Left ventricle myocardium inferior (tissue), 1 donor: Measurements from ENCODE around the gene IKBKE. TPM values are rescaled to one million over a fixed set of nuclear protein-coding genes. Genes with fewer than 3 reads are reported as not detected.

Source experiments
- DNase-seq: peaks from one replicate; pipeline ENCODE4 v3.0.0-alpha.2; 2020
- H3K27ac ChIP-seq: fragments of 200-600 bp; replicated peaks from 2 replicates; pipeline ENCODE4 v1.8.0; 2021
- H3K27me3 ChIP-seq: fragments of 200-600 bp; 2 replicates; pipeline ENCODE4 v1.8.0; 2021; ENCODE audit warnings: low read depth
- H3K36me3 ChIP-seq: fragments of 200-600 bp; 2 replicates; pipeline ENCODE4 v1.8.0; 2021
- H3K4me1 ChIP-seq: fragments of 200-600 bp; 2 replicates; pipeline ENCODE4 v1.8.0; 2021
- H3K4me3 ChIP-seq: fragments of 200-600 bp; 2 replicates; pipeline ENCODE4 v1.8.0; 2021; ENCODE audit warnings: mild to moderate bottlenecking, moderate library complexity
- H3K9me3 ChIP-seq: fragments of 200-600 bp; replicated peaks from 2 replicates; pipeline ENCODE4 v1.8.0; 2021
- intact Hi-C: fragments of 100-400 bp; cut with micrococcal nuclease; formaldehyde crosslinking; loops from one replicate; pipeline ENCODE4 v1.11.0; 2022
- total RNA-seq: library from RNA; stranded (reverse); fragmentation: NEBNext Ultra II Directional; extraction: Animal tissue kit (Norgen Biotek cat#: 25700); gene quantifications from one replicate; pipeline ENCODE4 v1.2.1, GENCODE V29; 2021
- TF ChIP-seq, protein P1 (sequence below): fragments of 200-600 bp; IDR thresholded peaks from 2 replicates; pipeline ENCODE4 v1.8.0; 2021; ENCODE audit warnings: antibody characterized with exemption, mild to moderate bottlenecking, borderline replicate concordance
- donor health status: DM: no; HTN: yes; CAD: no; lungs with severe emphysema.

IKBKE gene
- total RNA-seq, 1 donor from 2014 or later, result 0.80 TPM

DNA sequence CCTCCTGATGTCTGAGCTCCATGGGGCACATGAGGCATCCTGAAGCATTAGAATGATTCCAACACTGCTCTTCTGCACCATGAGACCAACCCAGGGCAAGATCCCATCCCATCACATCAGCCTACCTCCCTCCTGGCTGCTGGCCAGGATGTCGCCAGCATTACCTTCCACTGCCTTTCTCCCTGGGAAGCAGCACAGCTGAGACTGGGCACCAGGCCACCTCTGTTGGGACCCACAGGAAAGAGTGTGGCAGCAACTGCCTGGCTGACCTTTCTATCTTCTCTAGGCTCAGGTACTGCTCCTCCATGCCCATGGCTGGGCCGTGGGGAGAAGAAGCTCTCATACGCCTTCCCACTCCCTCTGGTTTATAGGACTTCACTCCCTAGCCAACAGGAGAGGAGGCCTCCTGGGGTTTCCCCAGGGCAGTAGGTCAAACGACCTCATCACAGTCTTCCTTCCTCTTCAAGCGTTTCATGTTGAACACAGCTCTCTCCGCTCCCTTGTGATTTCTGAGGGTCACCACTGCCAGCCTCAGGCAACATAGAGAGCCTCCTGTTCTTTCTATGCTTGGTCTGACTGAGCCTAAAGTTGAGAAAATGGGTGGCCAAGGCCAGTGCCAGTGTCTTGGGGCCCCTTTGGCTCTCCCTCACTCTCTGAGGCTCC, 26.0 kb downstream of the IKBKE start:
- intact Hi-C loops, result no loop called here
- TF ChIP-seq, protein P1, sequence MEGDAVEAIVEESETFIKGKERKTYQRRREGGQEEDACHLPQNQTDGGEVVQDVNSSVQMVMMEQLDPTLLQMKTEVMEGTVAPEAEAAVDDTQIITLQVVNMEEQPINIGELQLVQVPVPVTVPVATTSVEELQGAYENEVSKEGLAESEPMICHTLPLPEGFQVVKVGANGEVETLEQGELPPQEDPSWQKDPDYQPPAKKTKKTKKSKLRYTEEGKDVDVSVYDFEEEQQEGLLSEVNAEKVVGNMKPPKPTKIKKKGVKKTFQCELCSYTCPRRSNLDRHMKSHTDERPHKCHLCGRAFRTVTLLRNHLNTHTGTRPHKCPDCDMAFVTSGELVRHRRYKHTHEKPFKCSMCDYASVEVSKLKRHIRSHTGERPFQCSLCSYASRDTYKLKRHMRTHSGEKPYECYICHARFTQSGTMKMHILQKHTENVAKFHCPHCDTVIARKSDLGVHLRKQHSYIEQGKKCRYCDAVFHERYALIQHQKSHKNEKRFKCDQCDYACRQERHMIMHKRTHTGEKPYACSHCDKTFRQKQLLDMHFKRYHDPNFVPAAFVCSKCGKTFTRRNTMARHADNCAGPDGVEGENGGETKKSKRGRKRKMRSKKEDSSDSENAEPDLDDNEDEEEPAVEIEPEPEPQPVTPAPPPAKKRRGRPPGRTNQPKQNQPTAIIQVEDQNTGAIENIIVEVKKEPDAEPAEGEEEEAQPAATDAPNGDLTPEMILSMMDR, result no peak
- H3K27ac ChIP-seq, result peak overlapping the region; percentile 38
- H3K36me3 ChIP-seq, result no peaks in the 10 kb centered on the region
- H3K27me3 ChIP-seq, result no peaks in the 10 kb centered on the region
- no peak for DNase-seq
- H3K4me3 ChIP-seq, result no peak overlapping the region
- no peaks in the 10 kb centered on the region for H3K9me3 ChIP-seq
- peaks cover 37% of the 10 kb centered on the region for H3K4me1 ChIP-seq

DNA sequence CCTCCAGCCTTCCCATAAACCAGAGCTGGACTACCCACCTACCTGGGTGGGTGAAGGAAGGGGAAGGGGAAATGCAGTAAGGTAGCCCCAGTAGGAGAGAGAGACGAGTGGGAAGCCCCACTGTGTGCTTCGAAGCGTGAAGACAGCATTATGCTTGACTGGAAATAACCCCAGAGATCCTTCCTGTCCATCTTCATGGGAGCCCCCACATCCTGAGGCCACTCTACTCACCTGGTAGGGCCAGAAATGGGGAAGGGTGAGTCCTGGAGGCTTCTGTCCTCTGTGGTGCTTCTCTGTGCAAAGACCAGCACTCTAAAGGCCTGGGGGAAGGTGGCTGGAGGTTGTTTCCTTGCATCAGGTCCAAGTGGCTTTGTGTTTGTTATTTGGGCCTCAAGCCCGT, 27.1 kb downstream of the IKBKE start:
- H3K27ac ChIP-seq, result no peak overlapping the region
- DNase-seq, result no peak
- TF ChIP-seq, protein P1, result no peak
- no peaks in the 10 kb centered on the region for H3K36me3 ChIP-seq
- H3K4me1 ChIP-seq, result peaks cover 48% of the 10 kb centered on the region
- intact Hi-C loops, result no loop called here
- no peaks in the 10 kb centered on the region for H3K27me3 ChIP-seq
- no peaks in the 10 kb centered on the region for H3K9me3 ChIP-seq
- H3K4me3 ChIP-seq, result no peak overlapping the region

DNA sequence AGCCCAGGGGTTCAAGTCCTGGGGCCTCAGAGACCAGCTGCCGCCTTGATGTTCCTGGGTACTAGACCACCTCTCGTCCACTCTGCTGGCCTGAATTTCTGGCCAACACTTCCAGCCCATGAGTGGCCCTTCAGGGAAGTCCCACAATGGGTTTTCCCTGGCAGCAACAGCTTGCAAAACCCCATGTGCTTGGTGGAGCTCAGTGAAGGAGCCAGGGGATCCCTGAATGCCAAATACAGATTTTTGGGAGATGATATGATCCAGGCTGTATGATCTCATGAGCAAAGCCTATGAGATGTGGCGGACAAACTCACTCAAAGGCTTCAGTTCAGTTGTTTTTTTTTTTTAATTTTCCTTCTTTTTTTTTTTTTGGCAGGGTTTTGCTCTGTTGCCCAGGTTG, 27.5 kb downstream of the IKBKE start:
- Histone ChIP-seq H3K4me1 (peaks cover 52% of the 10 kb centered on the region), H3K36me3 (no peaks in the 10 kb centered on the region), H3K27ac (no peak overlapping the region), H3K27me3 (no peaks in the 10 kb centered on the region), H3K4me3 (no peak overlapping the region), H3K9me3 (no peaks in the 10 kb centered on the region)
- TF ChIP-seq, protein P1, result no peak
- no peak for DNase-seq
- intact Hi-C loops, result no loop called here

- Histone ChIP-seq H3K4me3 (no peak overlapping the region), H3K27me3 (no peaks in the 10 kb centered on the region), H3K27ac (no peak overlapping the region), H3K9me3 (no peaks in the 10 kb centered on the region), H3K36me3 (no peaks in the 10 kb centered on the region), H3K4me1 (peaks cover 61% of the 10 kb centered on the region)
- DNase-seq, result no peak
- TF ChIP-seq, protein P1, result no peak
- intact Hi-C loops, result no loop called here
Observed at GRCh38 chr1:206498685-206499084, 28.4 kb downstream of the IKBKE start.

GRCh38 chr1:206500046-206500445, 29.8 kb downstream of the IKBKE start:
- H3K27me3 ChIP-seq, result no peaks in the 10 kb centered on the region
- no peak overlapping the region for H3K27ac ChIP-seq
- H3K4me1 ChIP-seq, result peaks cover 71% of the 10 kb centered on the region
- no peak overlapping the region for H3K4me3 ChIP-seq
- H3K9me3 ChIP-seq, result no peaks in the 10 kb centered on the region
- no peaks in the 10 kb centered on the region for H3K36me3 ChIP-seq
- intact Hi-C loops, result no loop called here
- TF ChIP-seq, protein P1, result no peak
- DNase-seq, result no peak
